HEK293 (cell line): ENCODE results near the gene NRROS.

Experiments
- CTCF ChIA-PET: fragments of 350-600 bp; formaldehyde crosslinking; extraction: SDS; loops from one replicate; lab custom pipeline; 2021; ENCODE audit warnings: antibody characterized with exemption; lab: Yijun Ruan, JAX
- POLR2A ChIA-PET: fragments of 300-600 bp; formaldehyde crosslinking; extraction: SDS; loops from one replicate; lab custom pipeline; 2020; ENCODE audit warnings: antibody characterized with exemption, inconsistent platforms; lab: Yijun Ruan, JAX
- H3K27ac ChIP-seq: fragments of 200-500 bp; sonication (Bioruptor generic); 2 replicates; pipeline ENCODE4 v1.5.1; 2014; ENCODE audit warnings: low read depth, low read length, control low read depth, inconsistent platforms; ENCODE audit errors: extremely low read depth
- H3K36me3 ChIP-seq, 2 experiments: fragments of 200-500 bp in 1 of 2; sonication (Bioruptor generic) in 1 of 2; 1 replicate in 1 of 2; 2 replicates in 1 of 2; pipeline ENCODE4 v1.5.1; 2014 to 2017; ENCODE audit warnings: inconsistent platforms in 2 of 2, low read length in 2 of 2; ENCODE audit not compliant: control insufficient read depth in 2 of 2, insufficient read depth in 1 of 2
- H3K4me1 ChIP-seq: fragments of 200-500 bp; sonication (Bioruptor generic); 2 replicates; pipeline ENCODE4 v1.5.1; 2014; ENCODE audit warnings: mild to moderate bottlenecking, low read length, inconsistent platforms; ENCODE audit not compliant: control insufficient read depth, insufficient read depth
- H3K4me3 ChIP-seq: 2 replicates; pipeline ENCODE4 v1.5.1; 2011; ENCODE audit warnings: low read depth, mild to moderate bottlenecking, control low read depth, low read length, moderate library complexity
- H3K9me3 ChIP-seq: fragments of 200-500 bp; sonication (Bioruptor generic); 2 replicates; pipeline ENCODE4 v1.5.1; 2014; ENCODE audit warnings: low read depth, low read length, inconsistent platforms; ENCODE audit not compliant: control insufficient read depth, insufficient read depth
- EGR2 ChIP-seq: fragments of 450-650 bp; formaldehyde crosslinking; IDR thresholded peaks from 2 replicates; pipeline ENCODE4 v1.5.1; 2016; ENCODE audit warnings: low read depth, missing biosample characterization, missing genetic modification characterization
- KLF1 ChIP-seq: fragments of 450-650 bp; formaldehyde crosslinking; IDR thresholded peaks from 2 replicates; pipeline ENCODE4 v1.5.1; 2016; ENCODE audit warnings: missing biosample characterization, missing genetic modification characterization
- KLF8 ChIP-seq: fragments of 450-650 bp; formaldehyde crosslinking; IDR thresholded peaks from 2 replicates; pipeline ENCODE4 v1.5.1; 2016; ENCODE audit warnings: missing biosample characterization, missing genetic modification characterization
- KLF9 ChIP-seq: fragments of 450-650 bp; formaldehyde crosslinking; IDR thresholded peaks from 2 replicates; pipeline ENCODE4 v1.5.1; 2016; ENCODE audit warnings: missing biosample characterization, missing genetic modification characterization, low read depth
- MYNN ChIP-seq: fragments of 450-650 bp; formaldehyde crosslinking; IDR thresholded peaks from 2 replicates; pipeline ENCODE4 v1.5.1; 2016; ENCODE audit warnings: missing biosample characterization, missing genetic modification characterization, borderline replicate concordance
- ZFHX2 ChIP-seq: fragments of 450-650 bp; formaldehyde crosslinking; conservative IDR thresholded peaks from 2 replicates; pipeline ENCODE4 v1.5.1; 2016; ENCODE audit warnings: missing biosample characterization, missing genetic modification characterization
- ZNF114 ChIP-seq: fragments of 450-650 bp; formaldehyde crosslinking; IDR thresholded peaks from 2 replicates; pipeline ENCODE4 v1.5.0; 2017; ENCODE audit warnings: missing biosample characterization, missing genetic modification characterization
- ZNF175 ChIP-seq: fragments of 450-650 bp; formaldehyde crosslinking; IDR thresholded peaks from 2 replicates; pipeline ENCODE4 v1.5.1; 2016; ENCODE audit warnings: missing biosample characterization, missing genetic modification characterization
- ZNF221 ChIP-seq: fragments of 450-650 bp; formaldehyde crosslinking; IDR thresholded peaks from 2 replicates; pipeline ENCODE4 v1.5.1; 2017; ENCODE audit warnings: missing biosample characterization, missing genetic modification characterization, borderline replicate concordance
- ZNF311 ChIP-seq: fragments of 450-650 bp; formaldehyde crosslinking; IDR thresholded peaks from 2 replicates; pipeline ENCODE4 v1.5.1; 2017; ENCODE audit warnings: missing biosample characterization, missing genetic modification characterization, borderline replicate concordance
- ZNF521 ChIP-seq: fragments of 450-650 bp; formaldehyde crosslinking; IDR thresholded peaks from 2 replicates; pipeline ENCODE4 v1.5.1; 2017; ENCODE audit warnings: missing biosample characterization, mild to moderate bottlenecking, missing genetic modification characterization
- ZNF544 ChIP-seq: fragments of 450-650 bp; formaldehyde crosslinking; IDR thresholded peaks from 2 replicates; pipeline ENCODE4 v1.5.0; 2017; ENCODE audit warnings: missing biosample characterization, missing genetic modification characterization
- ZNF561 ChIP-seq: fragments of 450-650 bp; IDR thresholded peaks from 2 replicates; pipeline ENCODE4 v1.5.1; 2018; ENCODE audit warnings: missing biosample characterization, missing genetic modification characterization, borderline replicate concordance
- ZNF768 ChIP-seq: fragments of 450-650 bp; formaldehyde crosslinking; IDR thresholded peaks from 2 replicates; pipeline ENCODE4 v1.5.1; 2018; ENCODE audit warnings: missing biosample characterization, mild to moderate bottlenecking, missing genetic modification characterization
- ZSCAN30 ChIP-seq: fragments of 450-650 bp; IDR thresholded peaks from 2 replicates; pipeline ENCODE4 v1.5.1; 2018; ENCODE audit warnings: missing biosample characterization, mild to moderate bottlenecking, missing genetic modification characterization, moderate library complexity
- TF ChIP-seq, protein P1 (sequence below): fragments of 450-650 bp; formaldehyde crosslinking; optimal IDR thresholded peaks from 2 replicates; pipeline ENCODE3; 2016; ENCODE audit warnings: missing biosample characterization, mild to moderate bottlenecking, missing genetic modification characterization
- TF ChIP-seq, protein P2 (sequence below): fragments of 450-650 bp; formaldehyde crosslinking; IDR thresholded peaks from 2 replicates; pipeline ENCODE4 v1.5.1; 2016; ENCODE audit warnings: missing biosample characterization, missing genetic modification characterization
- TF ChIP-seq, protein P3 (sequence below): fragments of 450-650 bp; formaldehyde crosslinking; IDR thresholded peaks from 2 replicates; pipeline ENCODE4 v1.5.1; 2016; ENCODE audit warnings: missing biosample characterization, missing genetic modification characterization
- TF ChIP-seq, protein P4 (sequence below): fragments of 450-650 bp; formaldehyde crosslinking; IDR thresholded peaks from 2 replicates; pipeline ENCODE4 v1.5.1; 2017; ENCODE audit warnings: missing biosample characterization, missing genetic modification characterization

The NRROS gene

DNA sequence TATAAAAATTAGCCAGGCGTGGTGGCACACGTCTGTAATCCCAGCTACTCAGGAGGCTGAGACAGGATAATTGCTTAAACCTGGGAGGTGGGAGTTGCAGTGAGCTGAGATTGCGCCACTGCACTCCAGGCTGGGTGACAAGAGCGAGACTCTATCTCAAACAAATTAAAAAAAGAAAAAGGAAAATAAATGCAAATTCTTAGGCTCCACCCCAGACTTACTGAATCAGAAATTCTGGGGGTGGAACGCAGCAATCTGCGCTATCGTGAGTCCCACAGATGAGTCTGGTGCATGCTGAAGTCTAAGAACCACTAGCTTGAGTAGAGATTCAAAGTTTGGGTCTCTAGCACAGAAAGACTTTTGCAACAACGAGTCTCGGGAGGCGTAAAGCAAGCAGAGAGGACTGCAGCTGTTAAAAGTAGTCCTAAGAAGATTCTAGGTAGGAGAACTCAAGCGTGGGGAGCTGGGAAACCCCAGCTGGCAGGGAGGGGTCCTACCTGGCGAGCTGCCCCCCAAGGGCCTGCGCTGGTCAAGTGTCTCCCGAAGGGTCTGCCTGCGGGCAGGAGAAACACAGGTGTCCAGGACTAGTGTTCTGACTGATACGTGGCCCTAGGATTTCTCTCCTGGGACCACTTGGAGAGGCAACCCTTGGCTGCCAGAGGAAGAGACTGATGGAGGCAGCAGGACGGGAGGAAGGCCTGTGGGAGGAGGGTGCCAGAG lies 50.6 kb downstream of the NRROS start (continued):
- TF ChIP-seq, protein P1, sequence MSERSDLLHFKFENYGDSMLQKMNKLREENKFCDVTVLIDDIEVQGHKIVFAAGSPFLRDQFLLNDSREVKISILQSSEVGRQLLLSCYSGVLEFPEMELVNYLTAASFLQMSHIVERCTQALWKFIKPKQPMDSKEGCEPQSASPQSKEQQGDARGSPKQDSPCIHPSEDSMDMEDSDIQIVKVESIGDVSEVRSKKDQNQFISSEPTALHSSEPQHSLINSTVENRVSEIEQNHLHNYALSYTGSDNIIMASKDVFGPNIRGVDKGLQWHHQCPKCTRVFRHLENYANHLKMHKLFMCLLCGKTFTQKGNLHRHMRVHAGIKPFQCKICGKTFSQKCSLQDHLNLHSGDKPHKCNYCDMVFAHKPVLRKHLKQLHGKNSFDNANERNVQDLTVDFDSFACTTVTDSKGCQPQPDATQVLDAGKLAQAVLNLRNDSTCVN = no peak
- TF ChIP-seq ZNF544 (tag by site-specific recombination) = no peak

DNA sequence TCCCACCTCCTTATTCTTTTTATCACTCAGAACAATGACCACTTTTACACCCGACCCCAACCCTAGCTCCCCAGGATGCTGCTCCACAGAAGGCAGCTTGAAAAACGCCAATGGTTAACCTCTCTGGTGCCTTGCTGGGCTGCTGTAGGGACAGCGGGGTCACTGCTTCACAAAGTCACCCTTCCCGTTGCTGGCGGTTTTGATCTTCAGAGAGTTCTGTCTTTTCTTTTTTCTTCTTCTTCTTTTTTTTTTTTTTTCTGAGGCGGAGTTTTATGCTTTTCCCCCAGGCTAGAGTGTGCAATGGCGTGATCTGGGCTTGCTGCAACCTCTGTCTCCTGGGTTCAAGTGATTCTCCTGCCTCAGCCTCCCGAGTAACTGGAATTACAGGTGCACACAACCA lies 51.9 kb downstream of the NRROS start:
- H3K4me1 ChIP-seq = no peaks in the 10 kb centered on the region
- ChIA-PET POLR2A (no interaction called here), CTCF (interaction anchor here (1.2 kb wide), 1 partner anchor 83 kb away, joined by 3 read pairs; no protein-coding TSS in a partner anchor)
- no peak overlapping the region for H3K27ac ChIP-seq
- H3K36me3 ChIP-seq = no peaks in the 10 kb centered on the region
- no peak overlapping the region for H3K4me3 ChIP-seq
- TF ChIP-seq ZNF521 (tag by site-specific recombination) (no peak), KLF1 (tag by site-specific recombination) (no peak), ZNF561 (tag by site-specific recombination) (no peak), ZNF114 (tag by site-specific recombination) (no peak), MYNN (tag by site-specific recombination) (no peak), ZNF311 (no peak), ZNF768 (tag by site-specific recombination) (no peak), ZNF175 (no peak)
- TF ChIP-seq, protein P2, sequence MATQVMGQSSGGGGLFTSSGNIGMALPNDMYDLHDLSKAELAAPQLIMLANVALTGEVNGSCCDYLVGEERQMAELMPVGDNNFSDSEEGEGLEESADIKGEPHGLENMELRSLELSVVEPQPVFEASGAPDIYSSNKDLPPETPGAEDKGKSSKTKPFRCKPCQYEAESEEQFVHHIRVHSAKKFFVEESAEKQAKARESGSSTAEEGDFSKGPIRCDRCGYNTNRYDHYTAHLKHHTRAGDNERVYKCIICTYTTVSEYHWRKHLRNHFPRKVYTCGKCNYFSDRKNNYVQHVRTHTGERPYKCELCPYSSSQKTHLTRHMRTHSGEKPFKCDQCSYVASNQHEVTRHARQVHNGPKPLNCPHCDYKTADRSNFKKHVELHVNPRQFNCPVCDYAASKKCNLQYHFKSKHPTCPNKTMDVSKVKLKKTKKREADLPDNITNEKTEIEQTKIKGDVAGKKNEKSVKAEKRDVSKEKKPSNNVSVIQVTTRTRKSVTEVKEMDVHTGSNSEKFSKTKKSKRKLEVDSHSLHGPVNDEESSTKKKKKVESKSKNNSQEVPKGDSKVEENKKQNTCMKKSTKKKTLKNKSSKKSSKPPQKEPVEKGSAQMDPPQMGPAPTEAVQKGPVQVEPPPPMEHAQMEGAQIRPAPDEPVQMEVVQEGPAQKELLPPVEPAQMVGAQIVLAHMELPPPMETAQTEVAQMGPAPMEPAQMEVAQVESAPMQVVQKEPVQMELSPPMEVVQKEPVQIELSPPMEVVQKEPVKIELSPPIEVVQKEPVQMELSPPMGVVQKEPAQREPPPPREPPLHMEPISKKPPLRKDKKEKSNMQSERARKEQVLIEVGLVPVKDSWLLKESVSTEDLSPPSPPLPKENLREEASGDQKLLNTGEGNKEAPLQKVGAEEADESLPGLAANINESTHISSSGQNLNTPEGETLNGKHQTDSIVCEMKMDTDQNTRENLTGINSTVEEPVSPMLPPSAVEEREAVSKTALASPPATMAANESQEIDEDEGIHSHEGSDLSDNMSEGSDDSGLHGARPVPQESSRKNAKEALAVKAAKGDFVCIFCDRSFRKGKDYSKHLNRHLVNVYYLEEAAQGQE (tag by site-specific recombination) = no peak
- TF ChIP-seq, protein P3, sequence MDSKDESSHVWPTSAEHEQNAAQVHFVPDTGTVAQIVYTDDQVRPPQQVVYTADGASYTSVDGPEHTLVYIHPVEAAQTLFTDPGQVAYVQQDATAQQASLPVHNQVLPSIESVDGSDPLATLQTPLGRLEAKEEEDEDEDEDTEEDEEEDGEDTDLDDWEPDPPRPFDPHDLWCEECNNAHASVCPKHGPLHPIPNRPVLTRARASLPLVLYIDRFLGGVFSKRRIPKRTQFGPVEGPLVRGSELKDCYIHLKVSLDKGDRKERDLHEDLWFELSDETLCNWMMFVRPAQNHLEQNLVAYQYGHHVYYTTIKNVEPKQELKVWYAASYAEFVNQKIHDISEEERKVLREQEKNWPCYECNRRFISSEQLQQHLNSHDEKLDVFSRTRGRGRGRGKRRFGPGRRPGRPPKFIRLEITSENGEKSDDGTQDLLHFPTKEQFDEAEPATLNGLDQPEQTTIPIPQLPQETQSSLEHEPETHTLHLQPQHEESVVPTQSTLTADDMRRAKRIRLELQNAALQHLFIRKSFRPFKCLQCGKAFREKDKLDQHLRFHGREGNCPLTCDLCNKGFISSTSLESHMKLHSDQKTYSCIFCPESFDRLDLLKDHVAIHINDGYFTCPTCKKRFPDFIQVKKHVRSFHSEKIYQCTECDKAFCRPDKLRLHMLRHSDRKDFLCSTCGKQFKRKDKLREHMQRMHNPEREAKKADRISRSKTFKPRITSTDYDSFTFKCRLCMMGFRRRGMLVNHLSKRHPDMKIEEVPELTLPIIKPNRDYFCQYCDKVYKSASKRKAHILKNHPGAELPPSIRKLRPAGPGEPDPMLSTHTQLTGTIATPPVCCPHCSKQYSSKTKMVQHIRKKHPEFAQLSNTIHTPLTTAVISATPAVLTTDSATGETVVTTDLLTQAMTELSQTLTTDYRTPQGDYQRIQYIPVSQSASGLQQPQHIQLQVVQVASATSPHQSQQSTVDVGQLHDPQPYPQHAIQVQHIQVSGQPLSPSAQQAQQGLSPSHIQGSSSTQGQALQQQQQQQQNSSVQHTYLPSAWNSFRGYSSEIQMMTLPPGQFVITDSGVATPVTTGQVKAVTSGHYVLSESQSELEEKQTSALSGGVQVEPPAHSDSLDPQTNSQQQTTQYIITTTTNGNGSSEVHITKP (tag by site-specific recombination) = no peak
- TF ChIP-seq, protein P4, sequence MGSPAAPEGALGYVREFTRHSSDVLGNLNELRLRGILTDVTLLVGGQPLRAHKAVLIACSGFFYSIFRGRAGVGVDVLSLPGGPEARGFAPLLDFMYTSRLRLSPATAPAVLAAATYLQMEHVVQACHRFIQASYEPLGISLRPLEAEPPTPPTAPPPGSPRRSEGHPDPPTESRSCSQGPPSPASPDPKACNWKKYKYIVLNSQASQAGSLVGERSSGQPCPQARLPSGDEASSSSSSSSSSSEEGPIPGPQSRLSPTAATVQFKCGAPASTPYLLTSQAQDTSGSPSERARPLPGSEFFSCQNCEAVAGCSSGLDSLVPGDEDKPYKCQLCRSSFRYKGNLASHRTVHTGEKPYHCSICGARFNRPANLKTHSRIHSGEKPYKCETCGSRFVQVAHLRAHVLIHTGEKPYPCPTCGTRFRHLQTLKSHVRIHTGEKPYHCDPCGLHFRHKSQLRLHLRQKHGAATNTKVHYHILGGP = no peak
- H3K9me3 ChIP-seq = no peaks in the 10 kb centered on the region

DNA sequence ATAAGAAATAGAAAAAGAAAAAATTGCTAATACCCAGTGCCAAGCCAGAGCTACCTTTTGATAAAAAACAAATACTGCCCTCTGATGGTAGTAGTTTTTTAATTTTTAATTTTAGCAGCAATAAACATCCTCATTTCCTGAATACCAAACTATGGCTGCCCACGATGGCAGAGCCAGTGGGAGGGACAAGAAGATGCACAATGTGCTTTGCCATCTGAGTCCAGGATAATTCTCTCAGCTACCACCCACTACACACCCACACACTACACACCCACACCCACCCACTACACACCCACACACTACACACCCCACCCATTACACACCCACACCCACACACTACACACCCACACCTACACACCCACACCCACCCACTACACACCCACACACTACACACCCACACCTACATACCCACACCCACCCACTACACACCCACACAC lies 54.7 kb downstream of the NRROS start:
- POLR2A ChIA-PET = no interaction called here
- Histone ChIP-seq H3K9me3 (no peaks in the 10 kb centered on the region), H3K27ac (no peak overlapping the region), H3K36me3 (no peaks in the 10 kb centered on the region), H3K4me3 (no peak overlapping the region), H3K4me1 (no peaks in the 10 kb centered on the region)
- TF ChIP-seq ZNF221 (tag by site-specific recombination) = no peak
- peak; percentile 86 for TF ChIP-seq KLF1 (tag by site-specific recombination)
- TF ChIP-seq EGR2 = peak; percentile 82
- peak; percentile 51 for TF ChIP-seq KLF9 (tag by site-specific recombination)
- TF ChIP-seq, protein P2 (tag by site-specific recombination) = no peak
- TF ChIP-seq ZSCAN30 (tag by site-specific recombination) = no peak
- TF ChIP-seq ZFHX2 = peak; percentile 70
- TF ChIP-seq KLF8 (tag by site-specific recombination) = peak; percentile 81
- CTCF ChIA-PET = no interaction called here
